Measurements from ENCODE around the gene SNX30.

The SNX30 gene

GRCh38 chr9:112912636-112913035 is 162.1 kb downstream of the SNX30 start:
- H3K36me3 ChIP-seq (ENCODE audit: insufficient read depth, low read length), result no peaks in the 10 kb centered on the region
- no peak overlapping the region for H3K27ac ChIP-seq (ENCODE audit: low read depth, low read length)
- no peak overlapping the region for H3K4me3 ChIP-seq (ENCODE audit: low read length)
- H3K27me3 ChIP-seq (ENCODE audit: insufficient read depth, low read length), result peaks cover 21% of the 10 kb centered on the region
- H3K4me1 ChIP-seq (ENCODE audit: insufficient read depth, low read length), result no peaks in the 10 kb centered on the region
- WGBS, result 93% methylated on average over 3 of the region's 3 CpGs
- 0 out of 2 replicates have a peak, but pooled peaks cover 2% of the 10 kb centered on the region for H3K9me3 ChIP-seq (ENCODE audit: insufficient read depth, low read depth, low read length)
- no peak overlapping the region for H3K9ac ChIP-seq (ENCODE audit: low read depth, low read length)

- Histone ChIP-seq H3K27ac (ENCODE audit: low read depth, low read length) (no peak overlapping the region), H3K36me3 (ENCODE audit: insufficient read depth, low read length) (no peaks in the 10 kb centered on the region), H3K27me3 (ENCODE audit: insufficient read depth, low read length) (peaks cover 24% of the 10 kb centered on the region), H3K4me1 (ENCODE audit: insufficient read depth, low read length) (no peaks in the 10 kb centered on the region), H3K4me3 (ENCODE audit: low read length) (no peak overlapping the region), H3K9me3 (ENCODE audit: insufficient read depth, low read depth, low read length) (0 out of 2 replicates have a peak, but pooled peaks cover 2% of the 10 kb centered on the region), H3K9ac (ENCODE audit: low read depth, low read length) (no peak overlapping the region)
- WGBS, result 94% methylated on average over 4 of the region's 4 CpGs
These were observed 162.8 kb downstream of the SNX30 start for GRCh38 chr9:112913326-112913725.

GRCh38 chr9:112914524-112914923 is 164.0 kb downstream of the SNX30 start:
- no peak overlapping the region for H3K4me3 ChIP-seq (ENCODE audit: low read length)
- H3K27ac ChIP-seq (ENCODE audit: low read depth, low read length), result no peak overlapping the region
- H3K27me3 ChIP-seq (ENCODE audit: insufficient read depth, low read length), result peaks cover 26% of the 10 kb centered on the region
- H3K36me3 ChIP-seq (ENCODE audit: insufficient read depth, low read length), result no peaks in the 10 kb centered on the region
- H3K4me1 ChIP-seq (ENCODE audit: insufficient read depth, low read length), result no peaks in the 10 kb centered on the region
- 100% methylated on average over 2 of the region's 2 CpGs for whole genome bisulfite sequencing
- H3K9me3 ChIP-seq (ENCODE audit: insufficient read depth, low read depth, low read length), result 0 out of 2 replicates have a peak, but pooled peaks cover 2% of the 10 kb centered on the region
- H3K9ac ChIP-seq (ENCODE audit: low read depth, low read length), result no peak overlapping the region

DNA sequence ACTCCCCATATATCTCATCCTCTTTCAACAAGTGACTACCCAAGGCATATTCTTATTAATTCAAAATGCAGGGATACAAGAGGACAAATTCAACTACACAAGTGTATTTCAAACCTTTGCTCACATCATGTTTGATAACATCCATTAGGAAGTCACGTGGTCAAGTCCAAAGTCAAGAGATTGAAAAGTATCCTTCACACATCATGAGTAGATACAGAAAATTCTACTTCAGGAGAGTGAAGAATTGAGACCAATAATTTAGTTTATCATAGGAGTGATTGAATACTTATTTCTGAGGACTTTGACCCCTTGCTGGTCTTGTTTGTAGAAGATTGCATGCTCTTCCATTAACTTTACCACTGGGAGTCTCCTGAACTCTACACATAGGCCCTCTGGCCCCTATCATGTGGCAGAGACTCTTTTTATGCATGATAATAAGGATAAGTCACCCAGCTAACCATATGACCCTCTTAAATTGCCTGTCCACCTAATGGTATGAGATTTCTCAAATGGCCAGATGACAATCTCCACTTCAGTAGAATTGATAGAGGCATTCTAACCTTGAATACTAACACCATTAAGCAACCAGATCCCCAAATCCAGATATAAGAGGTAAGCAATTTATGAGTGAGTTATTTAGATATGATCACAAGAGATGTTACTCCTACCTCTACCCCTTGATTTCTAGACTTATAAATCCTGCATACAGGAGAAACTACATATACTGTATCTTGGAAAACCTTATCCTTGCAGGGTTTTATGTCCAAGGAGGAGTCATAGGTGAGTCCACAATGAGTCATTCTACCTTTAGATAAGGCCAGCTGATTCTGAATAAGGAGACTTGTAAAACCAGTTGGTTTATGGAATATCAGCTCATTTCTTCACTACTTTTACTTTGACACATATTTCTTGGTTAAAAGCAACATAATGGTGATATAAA is 166.8 kb downstream of the SNX30 start:
- Histone ChIP-seq H3K9me3 (ENCODE audit: insufficient read depth, low read depth, low read length) (no peaks in the 10 kb centered on the region), H3K4me1 (ENCODE audit: insufficient read depth, low read length) (no peaks in the 10 kb centered on the region), H3K27me3 (ENCODE audit: insufficient read depth, low read length) (peaks cover 28% of the 10 kb centered on the region), H3K9ac (ENCODE audit: low read depth, low read length) (no peak overlapping the region), H3K27ac (ENCODE audit: low read depth, low read length) (no peak overlapping the region), H3K4me3 (ENCODE audit: low read length) (no peak overlapping the region), H3K36me3 (ENCODE audit: insufficient read depth, low read length) (no peaks in the 10 kb centered on the region)
- 85% methylated on average over 1 of the region's 1 CpG for WGBS

GRCh38 chr9:112917987-112918362 is 167.4 kb downstream of the SNX30 start:
- Histone ChIP-seq H3K9me3 (ENCODE audit: insufficient read depth, low read depth, low read length) (no peaks in the 10 kb centered on the region), H3K4me3 (ENCODE audit: low read length) (no peak overlapping the region), H3K27me3 (ENCODE audit: insufficient read depth, low read length) (peaks cover 28% of the 10 kb centered on the region), H3K9ac (ENCODE audit: low read depth, low read length) (no peak overlapping the region), H3K27ac (ENCODE audit: low read depth, low read length) (no peak overlapping the region), H3K4me1 (ENCODE audit: insufficient read depth, low read length) (no peaks in the 10 kb centered on the region), H3K36me3 (ENCODE audit: insufficient read depth, low read length) (no peaks in the 10 kb centered on the region)
- whole genome bisulfite sequencing, result 77% methylated on average over 1 of the region's 1 CpG

GRCh38 chr9:112921549-112921948 is 171.0 kb downstream of the SNX30 start:
- Histone ChIP-seq H3K9ac (ENCODE audit: low read depth, low read length) (no peak overlapping the region), H3K36me3 (ENCODE audit: insufficient read depth, low read length) (no peaks in the 10 kb centered on the region), H3K27ac (ENCODE audit: low read depth, low read length) (no peak overlapping the region), H3K4me3 (ENCODE audit: low read length) (no peak overlapping the region), H3K4me1 (ENCODE audit: insufficient read depth, low read length) (no peaks in the 10 kb centered on the region), H3K27me3 (ENCODE audit: insufficient read depth, low read length) (peaks cover 12% of the 10 kb centered on the region), H3K9me3 (ENCODE audit: insufficient read depth, low read depth, low read length) (no peaks in the 10 kb centered on the region)
- 43% methylated on average over 3 of the region's 3 CpGs for WGBS

Measured in HUES64 (cell line).